Stimulated activated CD8-positive, alpha-beta memory T cell treated with anti-CD3 and anti-CD28 coated beads, Interleukin-12 subunit alpha, Interleukin-12 subunit beta, amount 100 ng/mL, for 24 hours (primary cell): ENCODE measurements around the gene CIROP.

ENCODE experiments used
- DNase-seq: peaks from one replicate; pipeline ENCODE4 v3.0.0-alpha.2; 2020; ENCODE audit errors: extremely low read depth

Gene CIROP

GRCh38 chr14:23104591-23105347, at the start of gene CIROP:
Gene CIROP, minus strand, starts transcription at chr14:23104989. Its CDS starts 69 bp downstream, at chr14:23104920.
- DNase-seq = no peak

- no peak for DNase-seq
Observed at GRCh38 chr14:23153851-23154796, 49.3 kb upstream of the CIROP start.

- DNase-seq = no peak
Observed at GRCh38 chr14:23151342-23151741, 46.6 kb upstream of the CIROP start.

- no peak for DNase-seq
Observed at GRCh38 chr14:23149745-23150144, 45.0 kb upstream of the CIROP start.

- no peak for DNase-seq
Observed at GRCh38 chr14:23148591-23149249, 43.9 kb upstream of the CIROP start.

- no peak for DNase-seq
Observed at GRCh38 chr14:23147676-23148075, 42.9 kb upstream of the CIROP start.

- DNase-seq = no peak
Observed at GRCh38 chr14:23146980-23147379, 42.2 kb upstream of the CIROP start.

- no peak for DNase-seq
Observed at GRCh38 chr14:23146351-23146910, 41.6 kb upstream of the CIROP start.

- DNase-seq = no peak
Observed at GRCh38 chr14:23145794-23146350, 41.1 kb upstream of the CIROP start.

- DNase-seq = no peak
Observed at GRCh38 chr14:23143911-23144310, 39.1 kb upstream of the CIROP start.

- no peak for DNase-seq
Observed at GRCh38 chr14:23142826-23143225, 38.0 kb upstream of the CIROP start.

- no peak for DNase-seq
Observed at GRCh38 chr14:23141706-23142444, 37.1 kb upstream of the CIROP start.

GRCh38 chr14:23140371-23140770, 35.6 kb upstream of the CIROP start:
- no peak for DNase-seq

GRCh38 chr14:23139874-23140273, 35.1 kb upstream of the CIROP start:
- no peak for DNase-seq

- no peak for DNase-seq
Observed at GRCh38 chr14:23137813-23138535, 33.2 kb upstream of the CIROP start.

- no peak for DNase-seq
Observed at GRCh38 chr14:23137192-23137812, 32.5 kb upstream of the CIROP start.

- no peak for DNase-seq
Observed at GRCh38 chr14:23136566-23137133, 31.9 kb upstream of the CIROP start.

- DNase-seq = no peak
Observed at GRCh38 chr14:23132970-23133369, 28.2 kb upstream of the CIROP start.

- no peak for DNase-seq
Observed at GRCh38 chr14:23131482-23131881, 26.7 kb upstream of the CIROP start.
